GM11168 (cell line): ENCODE measurements around the gene OR9K2.
"Not testable (repeated sequence)": the region's sequence is repeated elsewhere in the genome, so short reads cannot be mapped to it uniquely, and the experiment has no call there.

ENCODE experiments used
- in situ Hi-C: fragments of 300-500 bp; cut with MboI; formaldehyde crosslinking; loops from one replicate; pipeline ENCODE4 v1.12.0; 2022; ENCODE audit warnings: low sequenced_read_pairs; ENCODE audit not compliant: unreplicated experiment

The OR9K2 gene

GRCh38 chr12:55126106-55126505 lies at the start of gene OR9K2:
TSS of gene OR9K2 (plus strand) at chr12:55126406. CDS start at chr12:55129835, 3,429 bp downstream.
- in situ Hi-C loops = no loop called here

- in situ Hi-C loops = no loop called here
Observed at GRCh38 chr12:55092579-55092978, 33.6 kb upstream of the OR9K2 start.

- in situ Hi-C loops = no loop called here
Observed at GRCh38 chr12:55112378-55112875, 13.8 kb upstream of the OR9K2 start.

GRCh38 chr12:55116152-55116551 lies 10.1 kb upstream of the OR9K2 start:
- in situ Hi-C loops = no loop called here

GRCh38 chr12:55132816-55133215 lies 6.6 kb downstream of the OR9K2 start:
- in situ Hi-C loops = no loop called here

- in situ Hi-C loops = no loop called here
Observed at GRCh38 chr12:55142669-55143565, 16.7 kb downstream of the OR9K2 start.

- in situ Hi-C loops = no loop called here
Observed at GRCh38 chr12:55143566-55143870, 17.3 kb downstream of the OR9K2 start.

GRCh38 chr12:55167010-55167640 lies 40.9 kb downstream of the OR9K2 start:
- in situ Hi-C loops = not testable (repeated sequence)

- in situ Hi-C loops = no loop called here
Observed at GRCh38 chr12:55171445-55171844, 45.2 kb downstream of the OR9K2 start.

- in situ Hi-C loops = not testable (repeated sequence)
Observed at GRCh38 chr12:55171846-55172245, 45.6 kb downstream of the OR9K2 start.

- in situ Hi-C loops = no loop called here
Observed at GRCh38 chr12:55172686-55173085, 46.5 kb downstream of the OR9K2 start.

GRCh38 chr12:55173456-55173855 lies 47.2 kb downstream of the OR9K2 start:
- in situ Hi-C loops = no loop called here
